Measurements from ENCODE around the gene ZIM2. TPM values are rescaled to one million over a fixed set of nuclear protein-coding genes. Genes with fewer than 3 reads are reported as not detected.

Gene ZIM2
- total RNA-seq, 1 experiment from 2014 or later, result not detected

DNA sequence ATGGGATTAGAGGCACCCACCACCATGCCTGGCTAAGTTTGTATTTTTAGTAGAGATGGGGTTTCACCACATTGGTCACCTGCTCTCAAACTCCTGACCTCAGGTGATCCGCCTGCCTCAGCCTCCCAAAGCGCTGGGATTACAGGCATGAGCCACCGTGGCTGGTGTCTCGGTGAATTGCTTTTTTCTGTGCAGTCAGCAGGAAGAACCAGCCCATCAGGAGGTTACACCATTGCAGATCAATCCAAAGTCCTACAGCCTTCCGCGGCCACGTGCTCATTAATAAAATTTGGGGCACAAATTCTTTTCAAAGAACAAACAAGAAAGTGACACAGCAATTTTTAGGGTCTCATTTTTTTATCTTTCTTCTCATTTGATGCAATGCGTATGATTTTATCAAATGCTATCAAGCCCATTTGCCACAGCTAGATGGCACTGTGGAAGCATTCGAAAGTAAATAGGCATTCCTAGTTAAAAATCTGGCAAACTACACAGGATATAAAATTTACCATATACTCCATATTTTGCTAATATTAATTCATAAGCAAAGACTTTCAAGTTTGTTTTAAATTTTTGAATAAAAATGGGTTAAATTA, 114.6 kb downstream of the ZIM2 start (continued):
- TF ChIP-seq, protein P1, sequence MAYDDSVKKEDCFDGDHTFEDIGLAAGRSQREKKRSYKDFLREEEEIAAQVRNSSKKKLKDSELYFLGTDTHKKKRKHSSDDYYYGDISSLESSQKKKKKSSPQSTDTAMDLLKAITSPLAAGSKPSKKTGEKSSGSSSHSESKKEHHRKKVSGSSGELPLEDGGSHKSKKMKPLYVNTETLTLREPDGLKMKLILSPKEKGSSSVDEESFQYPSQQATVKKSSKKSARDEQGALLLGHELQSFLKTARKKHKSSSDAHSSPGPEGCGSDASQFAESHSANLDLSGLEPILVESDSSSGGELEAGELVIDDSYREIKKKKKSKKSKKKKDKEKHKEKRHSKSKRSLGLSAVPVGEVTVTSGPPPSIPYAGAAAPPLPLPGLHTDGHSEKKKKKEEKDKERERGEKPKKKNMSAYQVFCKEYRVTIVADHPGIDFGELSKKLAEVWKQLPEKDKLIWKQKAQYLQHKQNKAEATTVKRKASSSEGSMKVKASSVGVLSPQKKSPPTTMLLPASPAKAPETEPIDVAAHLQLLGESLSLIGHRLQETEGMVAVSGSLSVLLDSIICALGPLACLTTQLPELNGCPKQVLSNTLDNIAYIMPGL (CRISPR knock-in tag; IDR thresholded peaks at IDR 0.05), result no peak
- TF ChIP-seq, protein P2, sequence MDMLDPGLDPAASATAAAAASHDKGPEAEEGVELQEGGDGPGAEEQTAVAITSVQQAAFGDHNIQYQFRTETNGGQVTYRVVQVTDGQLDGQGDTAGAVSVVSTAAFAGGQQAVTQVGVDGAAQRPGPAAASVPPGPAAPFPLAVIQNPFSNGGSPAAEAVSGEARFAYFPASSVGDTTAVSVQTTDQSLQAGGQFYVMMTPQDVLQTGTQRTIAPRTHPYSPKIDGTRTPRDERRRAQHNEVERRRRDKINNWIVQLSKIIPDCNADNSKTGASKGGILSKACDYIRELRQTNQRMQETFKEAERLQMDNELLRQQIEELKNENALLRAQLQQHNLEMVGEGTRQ (CRISPR knock-in tag; IDR thresholded peaks at IDR 0.05), result no peak

Other genes with a start within 250 kb of the ZIM2 start
- 6.7 to 8.0 TPM (median 7.0 TPM) in 3 replicates for gene ZNF71, start 245.4 kb downstream of the ZIM2 start, total RNA-seq (2021)
- gene SMIM17, start 197.6 kb downstream of the ZIM2 start, total RNA-seq (2021), result 0.15 to 0.39 TPM (median 0.34 TPM) in 3 replicates
- 0.16 to 0.17 TPM in 2 of 3 replicates, not detected in the other for gene ZNF835, start 169.0 kb downstream of the ZIM2 start, total RNA-seq (2021)
- 0.27 to 0.83 TPM (median 0.32 TPM) in 3 replicates for gene PEG3, start within 50 bp of the ZIM2 start, total RNA-seq (2021)